Kasumi-1 (cell line): ENCODE measurements around the gene TNFRSF25.
"Not testable (repeated sequence)": the region's sequence is repeated elsewhere in the genome, so short reads cannot be mapped to it uniquely, and the experiment has no call there.

Experiments
- DNase-seq, 2 experiments: peaks; one replicate each; lab custom pipeline; 2025; lab: John Stamatoyannopoulos, UW

Gene TNFRSF25

DNA sequence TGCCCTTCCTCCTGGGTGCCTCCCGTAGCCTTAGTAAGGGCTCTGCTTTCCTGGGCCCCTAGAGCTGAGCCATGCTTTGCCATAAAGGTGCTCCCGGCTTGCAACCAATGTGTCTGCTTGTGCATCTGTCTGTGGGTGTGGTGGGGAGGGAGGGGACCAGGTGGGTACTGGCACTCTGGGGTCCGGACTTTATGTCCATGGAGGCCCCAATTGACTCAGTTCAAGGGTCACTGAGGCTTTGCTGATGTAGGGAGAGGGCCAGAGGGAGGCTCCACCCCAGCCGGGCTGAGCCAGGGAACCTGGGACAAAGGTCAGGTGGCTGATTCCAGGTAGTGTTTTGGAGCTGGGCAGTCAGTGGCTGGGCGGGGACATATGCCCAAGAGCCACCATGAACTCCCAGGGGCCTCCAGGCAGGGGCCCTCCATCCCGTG, 15.0 kb downstream of the TNFRSF25 start:
- DNase-seq: no peak

DNA sequence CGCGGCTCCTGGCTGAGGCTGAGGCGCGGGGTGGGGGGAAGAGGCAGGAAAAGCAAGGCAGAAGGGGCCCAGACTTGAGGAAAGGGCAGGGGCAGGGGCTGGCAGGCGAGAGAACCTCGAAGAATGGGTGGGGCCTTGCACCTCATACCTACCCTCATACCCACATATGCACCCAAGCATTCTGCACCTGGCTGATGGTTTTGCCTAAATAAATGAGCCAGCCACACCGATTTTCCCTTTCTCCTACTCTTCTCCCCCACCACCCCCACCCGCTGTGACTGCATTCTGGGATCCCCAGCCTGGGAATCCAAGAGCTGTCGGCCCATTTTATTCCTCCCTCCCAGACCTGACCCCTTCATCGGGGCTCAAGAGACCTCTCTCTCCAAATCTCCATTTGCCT, 15.5 kb downstream of the TNFRSF25 start:
- DNase-seq: not testable (repeated sequence)

DNA sequence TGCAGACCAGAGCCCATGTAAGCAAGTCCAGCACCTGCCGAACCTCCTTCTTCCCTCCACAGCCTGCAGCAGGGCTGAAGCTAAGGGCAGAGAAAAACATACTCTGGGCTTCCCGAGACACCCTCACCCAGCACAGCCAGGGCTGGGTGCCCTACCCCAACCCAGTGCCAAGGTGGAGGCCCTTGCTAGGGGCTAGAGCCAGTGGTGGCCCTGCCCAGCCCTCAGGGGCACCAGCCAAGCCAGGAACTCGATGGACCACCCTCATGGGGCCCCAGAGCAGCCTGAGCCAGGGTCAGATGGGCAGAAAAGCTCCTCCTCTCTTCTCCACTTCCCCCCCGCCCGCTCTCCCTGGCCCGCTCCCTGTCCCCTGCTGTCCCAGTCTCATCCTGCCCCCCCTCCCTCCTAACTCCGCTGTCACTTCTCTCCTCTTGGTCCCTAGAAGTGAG, 15.9 kb downstream of the TNFRSF25 start:
- no peak for DNase-seq

DNA sequence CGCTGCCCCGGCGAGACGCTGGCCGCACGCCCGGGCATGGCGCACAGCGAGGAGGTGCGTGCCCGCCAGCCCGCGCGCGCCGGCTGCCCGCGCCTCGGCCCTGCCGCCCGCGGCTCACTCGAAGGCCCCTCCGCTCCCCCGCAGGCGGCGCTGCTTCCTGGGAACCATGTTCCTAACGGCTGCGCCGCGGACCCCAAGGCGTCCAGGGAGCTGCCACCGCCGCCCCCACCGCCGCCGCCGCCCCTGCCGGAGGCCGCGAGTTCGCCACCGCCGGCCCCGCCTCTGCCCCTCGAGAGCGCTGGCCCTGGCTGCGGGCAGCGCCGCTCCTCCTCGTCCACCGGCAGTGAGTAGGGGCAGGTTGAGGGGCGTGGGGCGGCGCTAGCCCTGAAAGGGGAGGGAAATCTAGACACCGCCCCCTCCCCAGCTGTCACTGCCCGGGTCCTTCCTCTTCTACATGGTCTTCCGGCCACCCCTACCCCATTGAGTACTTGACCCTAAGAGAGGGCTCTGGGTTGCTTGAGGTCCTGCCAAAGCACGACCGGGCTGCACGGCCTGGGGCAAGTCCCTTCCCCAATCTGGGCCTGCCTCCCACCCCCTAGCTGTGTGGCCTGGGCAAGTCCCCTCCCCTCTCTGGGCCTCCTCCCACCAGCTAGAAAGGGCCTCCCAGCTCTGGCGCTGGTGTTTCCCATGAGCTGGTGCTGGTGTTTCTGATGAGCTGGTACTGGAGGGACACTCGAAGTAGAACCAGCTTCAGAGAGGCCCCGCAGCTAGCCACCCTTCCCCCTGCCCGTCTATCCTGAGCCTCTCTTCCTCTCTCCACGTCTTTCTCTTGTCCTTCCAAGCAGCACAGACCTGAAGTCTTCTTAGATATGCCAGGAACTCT, 17.0 kb downstream of the TNFRSF25 start:
- peak in 1 of 2 experiments; percentile 7 for DNase-seq

DNA sequence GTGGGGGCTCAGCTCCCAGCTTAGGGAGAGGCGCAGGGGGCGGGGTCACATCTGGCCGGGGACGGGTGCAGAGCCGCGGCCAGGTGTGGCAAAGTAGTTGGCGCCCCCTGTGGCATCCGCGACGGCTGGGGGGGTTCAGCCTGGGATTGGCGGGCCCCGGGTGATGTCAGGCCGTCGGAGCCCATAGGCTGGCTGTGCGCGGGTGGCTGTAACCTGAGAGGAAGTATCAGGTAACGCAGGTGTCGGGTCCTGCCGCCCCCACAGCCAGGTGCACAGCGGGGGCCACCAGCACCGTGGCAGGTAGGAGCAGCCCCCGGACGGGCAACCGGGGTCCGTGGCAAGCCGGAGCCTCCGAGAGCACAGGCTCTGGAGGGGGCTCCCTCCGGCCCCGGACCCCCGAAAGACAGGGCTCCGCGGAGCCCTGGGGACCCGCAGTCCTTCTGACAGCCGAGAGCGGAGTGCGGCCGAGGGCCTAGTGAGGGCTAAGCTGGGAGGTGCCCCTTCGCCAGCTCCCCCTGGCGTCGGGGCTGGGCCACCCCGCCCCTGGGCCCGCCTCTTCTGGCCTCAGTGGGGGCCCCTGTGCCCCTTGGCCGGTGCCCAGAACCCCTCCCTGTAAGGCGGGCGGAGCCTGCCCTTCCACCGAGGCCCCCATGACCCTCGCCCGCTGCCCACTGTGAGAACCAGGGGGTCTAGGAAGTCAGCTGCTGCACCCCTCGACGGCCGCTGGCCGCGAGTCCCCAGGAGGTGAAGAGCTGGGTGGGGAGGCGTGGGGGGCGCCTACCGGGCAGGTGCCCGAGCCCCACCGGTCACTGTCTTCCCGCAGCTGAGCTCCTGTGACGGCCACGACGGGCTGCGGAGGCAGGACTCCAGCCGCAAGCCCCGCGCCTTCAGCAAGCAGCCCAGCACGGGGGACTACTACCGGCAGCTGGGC, 17.9 kb downstream of the TNFRSF25 start:
- DNase-seq: no peak

DNA sequence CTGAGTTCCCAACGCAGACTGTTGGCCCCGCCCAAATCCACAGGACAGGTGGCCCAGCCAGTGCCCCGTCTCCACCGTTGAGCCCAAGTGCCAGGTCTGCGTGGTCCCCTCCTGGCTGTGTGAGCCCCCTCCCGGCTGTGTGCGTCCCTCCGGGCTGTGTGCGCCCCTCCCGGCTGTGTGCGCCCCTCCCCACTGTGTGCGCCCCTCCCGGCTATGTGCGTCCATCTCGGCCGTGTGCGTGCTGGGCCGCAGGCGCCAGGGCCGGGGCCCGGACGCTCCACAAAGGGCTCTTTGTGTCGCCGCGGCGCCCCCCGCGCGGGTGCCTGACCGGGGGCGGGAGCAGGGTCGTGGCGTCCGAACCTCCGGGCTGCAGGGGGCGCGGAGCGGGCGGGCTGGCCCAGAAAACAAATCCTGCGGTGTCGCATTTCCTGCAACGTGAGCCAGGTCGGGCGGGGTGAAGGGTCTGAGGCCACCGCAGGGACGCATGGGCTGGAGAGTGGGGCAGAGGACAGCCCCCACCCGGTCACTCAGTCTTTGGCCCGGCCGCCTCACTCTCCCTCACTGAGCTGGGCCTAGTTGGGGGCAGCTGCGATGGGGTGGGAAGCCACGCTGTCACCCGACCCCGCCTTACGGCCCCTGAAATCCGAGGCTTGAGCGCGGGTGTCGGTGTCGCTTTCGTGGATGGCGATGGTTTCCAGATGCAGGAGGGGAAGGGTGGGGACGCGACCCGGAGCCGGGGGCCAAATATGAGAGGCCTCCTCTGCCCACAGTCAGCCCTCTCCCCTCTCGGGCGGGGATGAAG, 18.8 kb downstream of the TNFRSF25 start:
- no peak for DNase-seq

DNA sequence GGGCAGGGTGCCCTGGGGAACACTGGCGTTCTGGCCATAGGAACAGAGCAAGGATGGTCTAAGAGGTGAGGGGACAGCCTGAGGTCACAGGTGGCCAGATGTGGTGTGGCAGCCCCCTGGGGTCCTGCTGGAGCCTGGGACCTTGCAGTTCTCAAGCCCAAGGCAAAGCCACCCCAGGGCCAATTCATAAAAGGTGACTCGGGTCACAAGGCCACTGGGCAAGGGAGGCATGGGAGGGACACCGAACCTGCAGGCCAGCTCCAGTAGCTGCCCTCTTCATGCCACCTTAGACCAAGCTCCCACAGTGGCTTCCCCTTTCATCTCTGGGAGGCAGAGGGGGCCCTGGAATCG, 19.3 kb downstream of the TNFRSF25 start:
- DNase-seq: no peak

DNA sequence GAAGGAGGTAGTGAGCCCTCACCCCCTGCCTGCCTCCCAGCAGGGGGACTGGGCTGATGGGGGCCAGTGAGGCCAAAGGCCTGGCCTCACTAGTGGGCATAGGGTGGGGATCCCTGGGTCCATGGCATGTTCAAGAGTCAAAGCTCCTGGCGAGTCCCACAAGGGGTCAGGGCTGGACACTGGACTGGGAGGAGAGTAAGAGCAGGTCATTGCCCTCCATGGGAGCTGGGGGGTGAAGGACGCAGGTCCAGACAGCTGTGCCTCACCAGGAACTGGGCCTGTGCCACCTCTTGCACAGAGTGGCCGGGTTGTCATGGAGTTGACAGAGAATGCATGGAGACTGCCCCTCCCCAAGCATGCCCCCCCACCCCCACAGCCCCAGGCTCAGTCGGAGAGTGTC, 20.0 kb downstream of the TNFRSF25 start:
- not testable (repeated sequence) for DNase-seq

DNA sequence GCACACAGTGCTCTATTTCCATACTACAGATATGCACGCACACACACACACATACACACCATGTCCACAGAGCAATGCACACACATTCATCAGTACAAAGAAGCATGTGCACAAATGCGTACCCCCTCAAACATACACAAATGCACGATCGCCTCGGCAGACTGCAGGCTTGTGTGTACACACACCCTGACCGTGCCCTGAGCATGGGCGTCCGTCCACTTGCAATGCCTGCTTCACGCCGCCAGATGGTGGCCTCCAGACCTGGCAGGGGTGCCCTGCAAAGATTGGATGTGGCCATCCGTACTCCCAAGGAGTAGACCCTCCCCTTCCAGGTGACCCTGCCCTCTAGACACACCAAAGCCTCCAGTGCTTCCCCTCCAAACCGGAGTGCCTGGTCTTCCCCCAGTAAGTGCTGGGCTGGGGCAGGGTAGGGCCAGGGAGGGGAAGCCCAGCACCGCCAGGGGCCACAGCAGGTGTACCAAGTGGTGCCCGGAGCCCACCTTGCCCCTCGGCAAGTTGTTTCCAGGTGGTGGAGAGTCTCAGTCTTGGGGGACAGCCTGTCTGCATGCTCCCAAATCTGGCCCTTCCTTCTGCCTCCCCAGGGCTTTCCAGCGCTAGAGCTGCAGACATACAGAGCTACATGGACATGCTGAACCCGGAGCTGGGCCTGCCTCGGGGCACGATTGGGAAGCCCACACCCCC, 20.8 kb downstream of the TNFRSF25 start:
- DNase-seq: peak in 1 of 2 experiments; percentile 34

DNA sequence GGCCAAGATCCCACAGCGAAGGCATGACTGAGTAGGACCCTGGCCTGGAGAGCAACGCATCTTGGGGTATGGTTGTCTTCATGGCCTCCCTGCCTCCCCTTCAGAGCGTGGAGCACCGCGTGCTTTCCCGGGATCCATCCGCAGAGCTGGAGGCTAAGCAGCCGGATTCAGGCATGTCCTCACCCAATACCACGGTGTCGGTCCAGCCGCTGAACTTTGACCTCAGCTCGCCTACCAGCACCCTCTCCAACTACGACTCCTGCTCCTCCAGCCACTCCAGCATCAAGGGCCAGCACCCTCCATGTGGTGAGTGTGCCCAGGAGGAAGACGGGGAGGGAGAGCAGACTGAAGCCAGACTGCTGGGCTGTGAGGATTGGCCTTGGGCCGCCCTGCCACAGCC, 21.6 kb downstream of the TNFRSF25 start:
- DNase-seq: no peak

DNA sequence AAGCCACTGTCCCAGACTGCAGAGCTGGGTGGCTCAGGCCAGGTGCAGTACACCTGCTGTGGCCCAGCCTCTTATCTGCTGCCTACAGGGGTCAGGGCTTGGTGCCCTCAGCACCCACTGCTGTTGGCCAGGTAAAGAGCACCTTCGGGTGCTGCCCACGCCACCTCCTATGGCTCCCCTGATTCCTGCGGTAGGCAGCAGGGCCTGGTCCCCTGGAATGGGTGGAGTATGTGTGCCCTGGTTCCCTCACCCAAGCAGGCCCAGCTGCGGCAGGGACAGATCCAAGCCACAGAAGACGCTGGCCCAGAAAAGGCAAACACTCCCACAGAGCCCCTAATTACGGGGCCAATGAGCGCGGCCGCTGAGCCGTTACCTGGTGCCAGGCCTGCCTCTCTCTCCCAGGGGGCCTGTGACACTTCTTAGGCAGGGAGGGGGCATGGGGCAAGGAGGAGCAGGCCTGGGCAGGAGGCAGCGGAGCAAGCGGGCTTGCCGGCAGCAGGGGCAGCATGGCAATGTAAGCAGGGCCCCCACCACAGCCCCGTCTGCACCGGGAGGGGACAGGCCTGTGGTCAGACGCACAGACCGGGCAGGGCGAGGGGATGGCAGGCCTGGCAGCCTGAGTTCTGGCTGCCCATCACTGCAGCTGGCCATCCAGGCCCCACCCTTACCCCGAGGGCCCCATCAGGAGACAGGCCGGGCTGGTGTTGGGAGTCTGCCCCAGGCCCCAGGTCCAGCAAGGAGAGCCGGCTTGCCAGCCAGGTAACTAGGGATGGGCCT, 22.4 kb downstream of the TNFRSF25 start:
- no peak for DNase-seq

DNA sequence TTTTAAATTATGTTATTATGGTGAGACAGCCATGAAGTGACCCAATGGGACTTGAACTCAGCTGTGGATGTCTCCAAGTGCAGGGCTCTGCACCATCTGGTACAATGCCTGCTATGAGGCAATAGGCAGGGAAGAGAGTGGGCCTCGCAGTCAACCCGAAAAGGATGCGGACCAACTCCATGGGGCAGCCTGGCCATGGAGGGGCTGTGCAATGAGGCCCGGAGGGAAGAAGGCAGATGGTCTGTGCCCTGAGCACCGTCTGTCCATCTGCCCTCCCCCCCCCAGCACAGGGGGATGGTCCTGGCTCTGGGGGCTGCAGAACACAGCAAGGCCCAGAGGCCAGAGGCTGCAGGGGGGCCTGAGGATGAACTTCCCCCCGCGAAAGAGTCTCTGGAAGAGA, 24.4 kb downstream of the TNFRSF25 start:
- DNase-seq: no peak

DNA sequence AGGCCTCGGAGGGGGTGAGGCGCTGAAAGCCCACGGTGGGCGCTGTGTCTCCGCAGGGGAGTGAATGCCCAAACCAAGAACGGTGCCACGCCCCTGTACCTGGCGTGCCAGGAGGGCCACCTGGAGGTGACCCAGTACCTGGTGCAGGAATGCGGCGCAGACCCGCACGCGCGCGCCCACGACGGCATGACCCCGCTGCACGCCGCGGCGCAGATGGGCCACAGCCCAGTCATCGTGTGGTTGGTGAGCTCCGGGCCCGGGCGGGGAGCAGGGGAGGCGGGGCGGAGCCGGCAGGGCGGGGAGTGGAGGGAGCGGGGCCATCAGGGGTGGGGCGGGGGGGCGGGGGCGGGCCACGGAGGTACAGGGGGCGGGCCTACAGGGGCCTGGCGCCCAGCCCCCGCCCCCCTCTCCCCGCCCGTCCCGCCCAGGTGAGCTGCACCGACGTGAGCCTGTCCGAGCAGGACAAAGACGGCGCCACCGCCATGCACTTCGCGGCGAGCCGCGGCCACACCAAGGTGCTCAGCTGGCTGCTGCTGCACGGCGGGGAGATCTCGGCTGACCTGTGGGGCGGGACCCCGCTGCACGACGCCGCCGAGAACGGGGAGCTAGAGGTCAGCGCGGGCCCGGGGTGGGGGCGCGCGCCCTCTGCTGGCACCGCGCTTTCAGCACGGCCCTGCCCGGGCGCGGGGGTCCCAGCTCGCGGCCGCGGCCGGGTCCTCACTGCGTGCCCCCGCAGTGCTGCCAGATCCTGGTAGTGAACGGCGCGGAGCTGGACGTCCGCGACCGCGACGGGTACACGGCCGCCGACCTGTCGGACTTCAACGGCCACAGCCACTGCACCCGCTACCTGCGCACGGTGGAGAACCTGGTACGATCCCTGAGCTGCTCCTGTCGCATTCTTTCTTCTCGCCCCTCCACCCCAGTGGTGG, 25.5 kb downstream of the TNFRSF25 start:
- DNase-seq: peak in 1 of 2 experiments; percentile 24

DNA sequence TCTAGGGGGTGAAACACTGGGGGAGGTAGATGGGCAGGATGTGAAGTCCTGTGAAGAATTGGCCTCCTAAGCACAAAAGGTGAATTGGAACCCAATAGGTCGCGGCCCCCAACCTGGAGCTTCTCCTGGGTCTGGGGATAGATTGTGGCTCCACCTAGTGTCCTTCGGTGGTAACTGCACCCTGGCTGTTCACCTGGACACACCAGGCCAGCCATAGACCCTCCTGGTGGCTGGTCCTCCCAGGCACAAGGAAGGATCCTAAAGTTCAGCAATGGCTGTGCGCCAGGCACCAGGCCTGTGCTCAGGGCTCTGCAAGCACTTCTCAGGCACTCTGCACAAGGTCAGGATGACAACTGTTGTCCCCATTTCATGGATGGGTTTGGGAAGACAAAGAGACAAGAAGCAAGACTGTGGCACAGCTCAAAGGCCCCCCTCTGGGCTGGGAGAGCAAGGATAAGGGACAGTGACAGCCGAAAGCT, 27.9 kb downstream of the TNFRSF25 start:
- DNase-seq: peak in 1 of 2 experiments; percentile 38

DNA sequence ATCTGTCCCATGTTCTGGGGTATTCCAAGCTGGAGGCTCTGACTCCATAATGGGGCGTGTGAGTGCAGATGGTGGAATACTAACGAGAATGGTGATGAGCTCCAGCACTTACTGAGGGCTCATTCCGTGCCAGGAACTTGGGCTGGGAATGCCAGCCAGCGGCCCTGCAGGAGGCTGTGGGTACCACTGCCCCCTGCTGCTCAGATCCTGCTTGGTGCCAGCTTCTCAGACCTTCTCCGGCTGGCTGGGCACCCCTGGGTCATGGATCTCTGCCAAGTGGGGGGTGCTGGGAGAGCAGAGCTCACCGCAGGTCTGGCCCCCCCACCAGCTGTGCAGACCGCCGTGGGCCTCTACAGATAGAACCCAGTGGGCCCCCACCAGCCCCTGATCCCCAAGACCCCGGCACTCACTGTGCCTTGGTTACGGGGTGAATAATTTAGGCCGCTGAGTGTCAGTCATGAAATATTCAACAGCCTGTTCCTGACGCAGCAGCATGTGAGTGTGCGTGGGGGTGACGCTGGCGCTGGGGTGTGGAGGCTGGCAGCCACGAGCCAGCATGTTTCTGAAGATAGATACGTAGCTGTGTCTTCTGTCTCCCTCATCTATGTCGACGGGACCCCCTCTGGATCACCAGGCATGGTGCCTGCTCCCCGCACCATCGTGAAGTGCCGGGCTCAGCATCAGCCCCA, 28.8 kb downstream of the TNFRSF25 start:
- not testable (repeated sequence) for DNase-seq

DNA sequence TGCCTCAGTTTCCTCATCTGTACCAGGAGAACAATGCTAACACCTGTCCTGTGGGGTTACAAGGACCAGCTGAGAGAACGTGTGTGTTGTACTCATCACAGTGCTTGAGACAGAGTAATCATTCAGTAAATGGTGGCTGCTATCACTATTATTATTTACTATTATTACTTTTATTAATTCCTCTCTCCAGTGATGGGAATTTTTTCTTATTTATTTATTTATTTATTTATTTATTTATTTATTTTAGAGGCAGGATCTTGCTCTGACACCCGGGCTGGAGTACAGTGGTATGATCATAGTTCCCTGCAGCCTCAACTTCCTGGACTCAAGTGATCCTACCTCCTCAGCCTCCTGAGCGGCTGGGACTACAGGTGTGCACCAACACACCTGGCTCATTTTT, 29.7 kb downstream of the TNFRSF25 start:
- not testable (repeated sequence) for DNase-seq

DNA sequence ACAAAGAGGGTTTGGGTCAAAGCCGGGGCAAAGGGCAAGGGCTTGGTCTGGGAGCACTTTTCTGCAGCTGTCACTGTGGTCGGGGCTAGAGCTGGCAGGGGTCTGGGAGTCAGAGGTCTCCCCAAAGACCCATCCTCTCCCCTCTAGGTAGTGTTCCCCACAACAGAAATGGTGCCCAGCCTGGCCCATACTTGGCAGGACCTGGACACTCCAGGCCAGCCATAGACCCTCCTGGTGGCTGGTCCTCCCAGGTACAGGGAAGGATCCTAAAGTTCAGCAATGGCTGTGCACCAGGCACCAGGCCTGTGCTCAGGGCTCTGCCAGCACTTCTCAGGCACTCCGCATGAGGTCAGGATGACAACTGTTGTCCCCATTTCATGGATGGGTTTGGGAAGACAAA, 30.4 kb downstream of the TNFRSF25 start:
- DNase-seq: no peak

DNA sequence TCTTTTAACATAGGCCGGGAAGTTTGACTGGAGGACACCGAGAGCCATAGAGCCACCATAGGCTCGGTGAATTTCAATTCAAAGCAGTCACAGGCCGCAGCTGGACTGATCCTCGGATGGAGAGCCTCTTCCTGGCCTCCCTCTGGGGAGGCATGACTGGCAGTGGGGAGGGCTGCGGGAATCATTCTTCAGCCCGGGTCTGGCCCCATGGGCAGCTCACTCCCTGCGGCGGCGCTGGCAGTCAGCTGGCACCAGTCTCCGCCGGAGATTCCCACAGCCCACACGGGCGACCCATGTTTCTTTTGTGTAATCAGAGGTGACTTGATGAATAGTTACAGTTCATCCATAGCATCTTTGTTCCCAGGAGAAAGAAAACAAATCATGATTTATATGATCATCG, 30.8 kb downstream of the TNFRSF25 start:
- no peak for DNase-seq

DNA sequence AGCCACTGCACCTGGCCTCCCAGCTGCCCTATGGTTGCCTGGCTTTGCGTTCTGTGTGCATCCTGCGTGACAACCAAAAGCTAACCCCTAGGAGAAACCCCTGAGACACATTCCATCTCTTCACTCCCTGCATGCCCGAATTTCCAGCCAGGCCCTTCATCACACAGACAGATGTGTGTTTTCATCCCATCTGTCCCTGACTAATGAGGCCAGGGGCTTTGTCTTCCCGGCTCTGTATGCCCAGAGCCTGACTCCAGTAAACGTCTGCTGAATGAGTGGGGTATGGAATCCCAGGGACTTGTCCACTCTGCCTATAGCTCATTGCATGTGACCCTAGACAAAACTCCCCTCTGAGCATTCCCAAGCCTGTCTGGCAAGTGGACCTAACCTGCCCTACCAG, 31.8 kb downstream of the TNFRSF25 start:
- DNase-seq: no peak
